ENCODE measurements around the gene RAD1. TPM values are rescaled to one million over a fixed set of nuclear protein-coding genes. Genes with fewer than 3 reads are reported as not detected.

RAD1 gene
- total and polyA plus RNA-seq, 2 of the 8 experiments (the other 6 are each of a cell fraction or from before 2014, with no cell fraction given) = 15.1 to 37.3 TPM

DNA sequence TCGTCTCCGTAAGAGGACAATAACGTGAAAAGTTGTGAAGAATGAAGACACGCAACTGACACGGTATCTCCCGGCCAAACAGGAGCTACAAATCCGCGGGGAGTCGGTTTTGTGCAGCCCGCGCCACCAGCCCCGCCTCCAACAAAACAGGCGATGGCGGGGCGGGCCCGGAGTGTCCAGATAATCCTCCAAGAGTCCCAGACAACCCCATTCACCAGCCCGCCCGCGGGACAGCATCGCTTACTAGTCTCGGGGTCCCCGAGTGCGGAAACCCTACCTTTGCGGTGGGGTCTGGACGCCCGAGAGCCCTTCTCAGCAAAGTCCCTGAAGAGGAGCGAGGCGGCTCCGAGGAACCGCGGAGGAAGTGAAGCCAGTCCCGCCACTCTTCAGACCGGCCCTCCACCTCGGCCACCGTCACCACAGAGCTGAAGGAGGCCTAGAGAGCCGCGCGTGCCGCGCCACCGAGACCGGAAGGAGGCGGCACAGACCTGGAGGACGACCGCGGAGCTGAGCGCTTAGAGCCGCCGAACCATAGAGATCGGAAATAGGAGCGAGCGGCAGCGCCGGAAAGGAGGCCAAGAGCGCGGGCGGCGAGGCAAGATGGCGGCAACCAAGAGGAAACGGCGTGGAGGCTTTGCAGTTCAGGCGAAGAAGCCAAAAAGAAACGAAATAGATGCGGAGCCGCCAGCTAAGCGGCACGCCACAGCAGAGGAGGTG, at the start of gene RAD1, which contains the start of gene BRIX1 (continued):
- no peak for TF ChIP-seq CHD7 (IDR thresholded peaks at IDR 0.05; ENCODE audit: insufficient replicate concordance, low read length)
- no peak for TF ChIP-seq SIRT6 (IDR thresholded peaks at IDR 0.05; ENCODE audit: low read length)
- peak; percentile 64 for TF ChIP-seq MAX (IDR thresholded peaks at IDR 0.05)
- no peak for TF ChIP-seq RFX5 (IDR thresholded peaks at IDR 0.05; ENCODE audit: borderline replicate concordance, low read depth, low read length)
- TF ChIP-seq MAFK (IDR thresholded peaks at IDR 0.05; ENCODE audit: low read depth, low read length) = no peak
- TF ChIP-seq HDAC2 (IDR thresholded peaks at IDR 0.05; ENCODE audit: borderline replicate concordance in 1 of 2, low read depth in 2 of 2, low read length in 2 of 2) = 0 out of 4 replicates have a peak, but pooled peaks have one; percentile 3 to 78
- TF ChIP-seq, protein P1, sequence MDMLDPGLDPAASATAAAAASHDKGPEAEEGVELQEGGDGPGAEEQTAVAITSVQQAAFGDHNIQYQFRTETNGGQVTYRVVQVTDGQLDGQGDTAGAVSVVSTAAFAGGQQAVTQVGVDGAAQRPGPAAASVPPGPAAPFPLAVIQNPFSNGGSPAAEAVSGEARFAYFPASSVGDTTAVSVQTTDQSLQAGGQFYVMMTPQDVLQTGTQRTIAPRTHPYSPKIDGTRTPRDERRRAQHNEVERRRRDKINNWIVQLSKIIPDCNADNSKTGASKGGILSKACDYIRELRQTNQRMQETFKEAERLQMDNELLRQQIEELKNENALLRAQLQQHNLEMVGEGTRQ (IDR thresholded peaks at IDR 0.05; ENCODE audit: low read length) = no peak
- TF ChIP-seq RXRA (IDR thresholded peaks at IDR 0.05; ENCODE audit: insufficient read depth, low read depth, low read length) = no peak

Measured in H1 (cell line).